ENCODE results near the gene DTX2. TPM values are rescaled to one million over a fixed set of nuclear protein-coding genes. Genes with fewer than 3 reads are reported as not detected.
A peak's percentile ranks its signal among the peaks of the same experiment; 100 is the strongest.
"Not testable (repeated sequence)": the region's sequence is repeated elsewhere in the genome, so short reads cannot be mapped to it uniquely, and the experiment has no call there.

Gene DTX2
- total and polyA plus RNA-seq, 8 donors = 20.0 to 252 (median 41.9) TPM

- no peaks in the 10 kb centered on the region for H3K9me3 ChIP-seq
- intact Hi-C loops (cut with DNase I; ENCODE audit: low total_unique reads) = no loop called here
- no peak for TF ChIP-seq POLR2A (IDR thresholded peaks at IDR 0.05)
- no peak for TF ChIP-seq POLR2AphosphoS5 (IDR thresholded peaks at IDR 0.05)
- TF ChIP-seq EP300 (IDR thresholded peaks at IDR 0.05) = no peak
- TF ChIP-seq CTCF (IDR thresholded peaks at IDR 0.05) = no peak
- H3K36me3 ChIP-seq = peaks cover 24 to 59% (median 58%) of the 10 kb centered on the region in 4 donors
- no peak overlapping the region for H3K27ac ChIP-seq
- DNase-seq = peak in 1 of 2 donors; percentile 1
- no peaks in the 10 kb centered on the region for H3K27me3 ChIP-seq
- no peak overlapping the region for H3K4me3 ChIP-seq
- peaks cover 9 to 14% (median 12%) of the 10 kb centered on the region in 4 donors for H3K4me1 ChIP-seq
- 81 to 87% (median 84%) methylated on average over 3 to 5 of the region's 5 CpGs for WGBS, 5 donors
Observed at GRCh38 chr7:76506081-76506440, 44.6 kb downstream of the DTX2 start.

- intact Hi-C loops (cut with DNase I; ENCODE audit: low total_unique reads); H3K27me3 ChIP-seq; H3K4me3 ChIP-seq; H3K9me3 ChIP-seq; H3K27ac ChIP-seq: not testable (repeated sequence)
- 93 to 97% (median 95%) methylated on average over 8 of the region's 8 CpGs for WGBS, 5 donors
- peak in 1 of 2 donors; percentile 0 for DNase-seq
- H3K36me3 ChIP-seq = peaks cover 22 to 56% (median 54%) of the 10 kb centered on the region in 4 donors
- peaks cover 9 to 17% (median 13%) of the 10 kb centered on the region in 4 donors for H3K4me1 ChIP-seq
Observed at GRCh38 chr7:76506643-76507042, 45.1 kb downstream of the DTX2 start.

GRCh38 chr7:76507723-76508406 lies 46.4 kb downstream of the DTX2 start:
- intact Hi-C loops (cut with DNase I; ENCODE audit: low total_unique reads) = no loop called here
- WGBS, 5 donors = 84 to 92% (median 86%) methylated on average over 11 of the region's 11 CpGs

GRCh38 chr7:76509931-76510877 lies 48.7 kb downstream of the DTX2 start, which contains the start of gene UPK3B:
TSS of gene UPK3B (plus strand) at chr7:76510552. CDS start at chr7:76510653, 101 bp downstream.
- peaks cover 0 to 4% (median 0%) of the 10 kb centered on the region in 3 donors for H3K27me3 ChIP-seq
- TF ChIP-seq POLR2AphosphoS5 (IDR thresholded peaks at IDR 0.05) (no peak), EP300 (IDR thresholded peaks at IDR 0.05) (no peak)
- no peaks in the 10 kb centered on the region for H3K9me3 ChIP-seq
- no peak within 1 kb of the TSS for H3K4me3 ChIP-seq
- H3K27ac ChIP-seq = peak within 1 kb of the TSS in 4 of 5 donors; percentile 18 to 42 (median 34)
- WGBS, 5 donors = 16 to 32% (median 25%) methylated on average over 10 to 20 of the region's 20 CpGs
- peaks cover 19 to 31% (median 22%) of the 10 kb centered on the region in 4 donors for H3K4me1 ChIP-seq
- intact Hi-C loops (cut with DNase I; ENCODE audit: low total_unique reads) = no loop called here
- peak in 1 of 2 donors; percentile 71 for DNase-seq
- H3K36me3 ChIP-seq = peaks cover 7 to 27% (median 25%) of the 10 kb centered on the region in 4 donors

More at GRCh38 chr7:76507723-76508406, 46.4 kb downstream of the DTX2 start:
- peak overlapping the region in 2 of 5 donors; percentile 5 to 43 for H3K27ac ChIP-seq
- H3K4me1 ChIP-seq = peaks cover 12 to 22% (median 15%) of the 10 kb centered on the region in 4 donors
- peak in 1 of 2 donors; percentile 8 for DNase-seq
- no peak for TF ChIP-seq POLR2A (IDR thresholded peaks at IDR 0.05)
- no peak for TF ChIP-seq CTCF (IDR thresholded peaks at IDR 0.05)
- TF ChIP-seq EP300 (IDR thresholded peaks at IDR 0.05) = no peak
- peak in 1 of 3 donors; percentile 19 for TF ChIP-seq POLR2AphosphoS5 (IDR thresholded peaks at IDR 0.05)
- H3K9me3 ChIP-seq = no peaks in the 10 kb centered on the region
- no peak overlapping the region for H3K4me3 ChIP-seq
- H3K27me3 ChIP-seq = peaks cover 0 to under 1% (median 0%) of the 10 kb centered on the region in 3 donors
- peaks cover 10 to 44% (median 42%) of the 10 kb centered on the region in 4 donors for H3K36me3 ChIP-seq

GRCh38 chr7:76511200-76511910 lies 49.8 kb downstream of the DTX2 start:
- H3K27ac ChIP-seq; H3K4me3 ChIP-seq; H3K27me3 ChIP-seq; H3K9me3 ChIP-seq; intact Hi-C loops (cut with DNase I; ENCODE audit: low total_unique reads): not testable (repeated sequence)
- Histone ChIP-seq H3K4me1 (peaks cover 20 to 42% (median 24%) of the 10 kb centered on the region in 4 donors), H3K36me3 (peaks cover 0 to 16% (median 14%) of the 10 kb centered on the region in 4 donors)
- WGBS, 5 donors = 54 to 71% (median 69%) methylated on average over 5 to 16 of the region's 24 CpGs
- peak in 1 of 2 donors; percentile 1 for DNase-seq

GRCh38 chr7:76511911-76512885 lies 50.7 kb downstream of the DTX2 start:
- intact Hi-C loops (cut with DNase I; ENCODE audit: low total_unique reads); H3K9me3 ChIP-seq; H3K36me3 ChIP-seq; H3K4me3 ChIP-seq; H3K27me3 ChIP-seq: not testable (repeated sequence)
- 40 to 77% (median 69%) methylated on average over 5 to 13 of the region's 31 CpGs; no CpG with 5 or more reads in 2 of the 5 donors for WGBS, 5 donors
- peak in 1 of 2 donors; percentile 0 for DNase-seq
- Histone ChIP-seq H3K27ac (peak overlapping the region in 3 of 5 donors; percentile 46 to 55 (median 49)), H3K4me1 (peaks cover 20 to 43% (median 24%) of the 10 kb centered on the region in 4 donors)

Measured in stomach (tissue), 9 donors.